GM12891 (cell line): ENCODE results near the gene FAN1.

Experiments
- DNase-seq: peaks from one replicate; pipeline ENCODE4 v3.0.0; 2011; ENCODE audit warnings: low spot score; ENCODE audit not compliant: insufficient read length
- FAIRE-seq: peaks from 2 replicates; lab custom pipeline; 2011; peaks lifted over from hg19 to GRCh38; lab: Jason Lieb, UNC
- PAX5 ChIP-seq: IDR thresholded peaks from 2 replicates; pipeline ENCODE4 v1.6.1; 2011; ENCODE audit warnings: low read length, moderate library complexity, mild to moderate bottlenecking; ENCODE audit not compliant: insufficient read depth, severe bottlenecking
- POLR2A ChIP-seq: IDR thresholded peaks from 2 replicates; pipeline ENCODE4 v1.6.1; 2011; ENCODE audit warnings: low read depth, low read length, control low read depth
- POLR2AphosphoS5 ChIP-seq: IDR thresholded peaks from 2 replicates; pipeline ENCODE4 v1.6.1; 2011; ENCODE audit warnings: low read depth, low read length, control low read depth
- POU2F2 ChIP-seq: IDR thresholded peaks from 2 replicates; pipeline ENCODE4 v1.6.1; 2011; ENCODE audit warnings: low read depth, mild to moderate bottlenecking, control low read depth, low read length, moderate library complexity
- SPI1 ChIP-seq: IDR thresholded peaks from 2 replicates; pipeline ENCODE4 v1.6.1; 2011; ENCODE audit warnings: low read depth, low read length, control low read depth
- TAF1 ChIP-seq: IDR thresholded peaks from 2 replicates; pipeline ENCODE4 v1.6.1; 2011; ENCODE audit warnings: low read depth, low read length, control low read depth

Gene FAN1

GRCh38 chr15:30978328-30978727 lies 74.6 kb downstream of the FAN1 start:
- TF ChIP-seq POLR2AphosphoS5 (no peak), PAX5 (no peak), POU2F2 (no peak), SPI1 (no peak), POLR2A (no peak), TAF1 (no peak)
- FAIRE-seq = peak; percentile 16

GRCh38 chr15:30979457-30979856 lies 75.7 kb downstream of the FAN1 start:
- FAIRE-seq = no peak
- TF ChIP-seq POLR2A = no peak
- no peak for TF ChIP-seq POLR2AphosphoS5
- no peak for TF ChIP-seq TAF1
- TF ChIP-seq POU2F2 = no peak
- no peak for TF ChIP-seq SPI1
- TF ChIP-seq PAX5 = no peak
- no peak for DNase-seq

More at GRCh38 chr15:30978328-30978727, 74.6 kb downstream of the FAN1 start:
- no peak for DNase-seq

- DNase-seq (no peak), FAIRE-seq (no peak)
- TF ChIP-seq POLR2A = no peak
- no peak for TF ChIP-seq POLR2AphosphoS5
- TF ChIP-seq TAF1 = no peak
- no peak for TF ChIP-seq SPI1
- TF ChIP-seq PAX5 = no peak
- no peak for TF ChIP-seq POU2F2
These were observed 80.4 kb downstream of the FAN1 start for GRCh38 chr15:30984118-30984517.

DNA sequence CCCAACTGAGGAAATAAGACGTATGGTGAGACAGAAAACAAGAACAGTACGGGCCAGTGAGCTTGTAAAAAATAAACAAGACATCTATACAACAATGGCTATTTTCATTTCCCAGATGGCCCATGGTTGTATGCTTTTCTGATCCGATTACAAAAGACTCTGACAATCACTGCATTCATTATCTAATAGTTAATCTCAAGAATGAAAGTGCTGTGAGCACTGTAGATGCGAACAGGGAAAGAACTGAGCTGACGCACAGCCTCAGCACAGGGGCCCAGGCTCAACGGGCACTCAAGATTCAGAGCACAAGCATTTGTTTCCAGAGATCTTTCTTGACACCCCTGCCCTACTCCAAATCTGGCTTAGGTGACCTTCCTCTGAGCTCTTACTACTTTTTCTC lies 80.8 kb downstream of the FAN1 start:
- FAIRE-seq (no peak), DNase-seq (no peak)
- TF ChIP-seq SPI1 (no peak), TAF1 (no peak), PAX5 (no peak), POU2F2 (no peak), POLR2A (no peak), POLR2AphosphoS5 (no peak)

DNA sequence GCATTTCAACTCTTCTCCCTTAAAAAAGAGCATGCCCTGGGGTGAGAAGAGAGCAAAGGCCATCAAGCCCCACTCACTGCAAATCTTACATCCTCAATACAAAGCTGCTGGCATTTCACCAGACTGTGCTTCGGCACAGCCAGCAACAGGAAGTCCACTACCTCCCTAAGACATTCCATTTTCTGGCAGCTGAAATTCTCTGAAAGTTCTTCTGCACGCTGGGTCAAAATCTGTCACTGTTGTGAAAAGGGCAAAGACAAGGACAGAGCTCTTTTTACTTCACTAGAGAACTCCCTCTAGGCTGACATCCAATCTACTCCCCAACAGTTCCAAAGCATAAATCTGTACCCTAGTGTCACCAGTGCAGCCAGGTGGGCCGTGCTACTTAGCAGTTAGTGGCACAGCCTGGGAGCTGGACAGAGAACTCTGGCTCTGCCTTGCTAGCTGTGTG lies 81.4 kb downstream of the FAN1 start:
- FAIRE-seq (no peak), DNase-seq (no peak)
- no peak for TF ChIP-seq SPI1
- TF ChIP-seq POLR2A = no peak
- no peak for TF ChIP-seq POU2F2
- TF ChIP-seq PAX5 = no peak
- no peak for TF ChIP-seq TAF1
- TF ChIP-seq POLR2AphosphoS5 = no peak

DNA sequence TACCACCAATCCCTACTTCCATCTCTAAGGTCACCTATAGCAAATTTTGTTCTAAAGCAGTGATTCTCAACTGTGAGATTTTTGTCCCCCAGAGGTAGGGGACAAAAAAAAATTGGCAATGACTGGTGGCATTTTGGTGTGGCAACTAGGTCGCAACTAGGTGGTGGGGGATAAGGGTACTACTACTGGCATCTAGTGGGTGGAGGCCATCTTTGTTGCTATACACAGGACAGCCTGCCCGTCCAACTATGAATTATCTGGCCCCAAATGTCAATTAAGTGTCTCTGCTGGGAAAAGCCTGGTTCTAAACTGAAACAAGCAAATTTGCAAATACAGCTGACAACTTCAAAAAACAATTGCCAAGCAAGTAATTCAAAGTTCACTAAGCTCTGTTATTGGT lies 86.3 kb downstream of the FAN1 start:
- no peak for TF ChIP-seq POLR2AphosphoS5
- TF ChIP-seq POU2F2 = no peak
- no peak for TF ChIP-seq POLR2A
- TF ChIP-seq PAX5 = no peak
- TF ChIP-seq TAF1 = no peak
- no peak for TF ChIP-seq SPI1
- peak; percentile 35 for FAIRE-seq
- DNase-seq = no peak

DNA sequence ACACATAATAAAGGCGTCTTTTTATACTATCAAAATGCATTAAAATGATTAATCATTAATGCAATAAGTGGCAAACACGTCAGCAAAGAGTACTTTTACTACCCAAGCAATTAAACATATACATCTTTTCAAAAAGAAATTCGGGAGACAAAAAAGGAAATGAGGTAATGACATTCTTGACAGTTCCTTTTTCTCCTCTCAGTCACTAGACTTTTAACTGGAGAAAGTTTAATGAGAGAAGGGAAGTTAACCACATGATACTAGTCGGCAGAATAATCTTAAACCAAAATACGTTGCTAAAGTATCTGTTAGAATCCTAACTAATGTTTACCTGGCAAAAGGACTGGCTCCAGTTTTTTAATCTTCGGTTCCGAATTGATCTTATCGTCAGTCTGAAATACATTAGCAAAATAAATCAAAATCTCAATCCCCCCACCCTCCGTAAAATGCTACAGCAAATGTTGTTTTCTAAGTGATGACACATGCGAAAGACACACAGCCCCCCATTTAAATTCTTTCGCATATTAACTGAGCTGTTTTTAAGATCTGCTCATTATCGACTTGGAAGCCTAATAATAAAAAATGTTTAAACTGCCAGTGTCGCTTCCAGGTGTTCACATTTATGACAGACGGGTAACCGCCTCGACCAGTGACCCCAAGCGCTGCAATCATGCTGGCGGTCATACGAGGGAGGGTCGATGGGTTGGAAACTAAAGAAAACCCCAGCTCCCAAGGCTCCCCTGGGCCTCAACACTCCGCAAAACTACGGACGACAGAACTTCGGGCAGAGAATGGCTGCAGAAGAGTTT lies 86.9 kb downstream of the FAN1 start:
- FAIRE-seq = peak; percentile 50
- DNase-seq = no peak
- TF ChIP-seq SPI1 (0 out of 2 replicates have a peak, but pooled peaks have one; percentile 19), POLR2AphosphoS5 (no peak)

- FAIRE-seq = peak; percentile 91
- DNase-seq = peak; percentile 84
- TF ChIP-seq POLR2A (peak; percentile 46), PAX5 (no peak), POU2F2 (peak; percentile 8; the same call in 1 of the 2 replicates), TAF1 (peak; percentile 58), POLR2AphosphoS5 (peak; percentile 79), SPI1 (no peak)
These were observed 87.8 kb downstream of the FAN1 start, which contains the start of gene MTMR10 for GRCh38 chr15:30991255-30992235. MTMR10 (minus strand) TSS chr15:30991628; CDS start chr15:30991506, 122 bp downstream.

- DNase-seq = no peak
- peak; percentile 9 for FAIRE-seq
- no peak for TF ChIP-seq PAX5
- no peak for TF ChIP-seq POLR2A
- no peak for TF ChIP-seq SPI1
- no peak for TF ChIP-seq POU2F2
- no peak for TF ChIP-seq POLR2AphosphoS5
- TF ChIP-seq TAF1 = no peak
These were observed 88.6 kb downstream of the FAN1 start for GRCh38 chr15:30992249-30992864.
